Pancreas (tissue), 10 donors: ENCODE measurements around the gene OR52A1. TPM values are rescaled to one million over a fixed set of nuclear protein-coding genes. Genes with fewer than 3 reads are reported as not detected.

Experiments
- ATAC-seq, 4 donors: fragments of 200-7000 bp; cut with Tn5 transposase; one replicate each; pipeline versions ENCODE4 v1.8.0 to v1.9.1; 2020; ENCODE audit warnings: mild to moderate bottlenecking in 4 of 4, moderate library complexity in 4 of 4
- DNase-seq, 6 donors: peaks; one replicate each; pipeline ENCODE4 v3.0.0-alpha.2; 2020
- FAIRE-seq: peaks from 2 replicates; lab custom pipeline; 2012; peaks lifted over from hg19 to GRCh38; lab: Jason Lieb, UNC
- H3K27ac ChIP-seq, 4 donors: fragments of 200-600 bp; sonication (generic); 1 replicate in 3 of 4; 2 replicates in 1 of 4; pipeline versions ENCODE4 v1.5.0 to v1.8.0; 2020
- H3K27me3 ChIP-seq, 4 donors: fragments of 200-600 bp; one replicate each; pipeline ENCODE4 v1.8.0; 2021
- H3K36me3 ChIP-seq, 3 donors: fragments of 200-600 bp; sonication (generic) in 1 of 3; one replicate each; pipeline versions ENCODE4 v1.5.0 to v1.8.0; 2020 to 2021
- H3K4me1 ChIP-seq, 3 donors: fragments of 200-600 bp; one replicate each; pipeline ENCODE4 v1.8.0; 2021
- H3K4me3 ChIP-seq, 4 donors: fragments of 200-600 bp; sonication (generic) in 2 of 4; one replicate each; pipeline versions ENCODE4 v1.5.0 to v1.8.0; 2020 to 2021
- H3K9me3 ChIP-seq, 4 donors: fragments of 200-600 bp; one replicate each; pipeline ENCODE4 v1.8.0; 2021
- CTCF ChIP-seq, 4 donors: fragments of 200-600 bp; sonication (generic) in 3 of 4; IDR thresholded peaks; one replicate each; pipeline versions ENCODE4 v1.5.0 to v1.8.0; 2021; ENCODE audit warnings: antibody characterized with exemption in 4 of 4
- WGBS, 2 donors: extraction: QIAGEN DNeasy Blood & Tissue Kit; methylation state at CpG; one replicate each; pipeline ENCODE4 v1.1.7; 2013; 5-methylcytosine and 5-hydroxymethylcytosine counted together
- intact Hi-C, 3 donors: fragments of 100-400 bp; cut with DNase I; formaldehyde crosslinking; loops; one replicate each; pipeline versions ENCODE4 v1.11.1 to v1.14.2; 2022
- polyA plus RNA-seq, 2 donors: library from polyadenylated mRNA; stranded (reverse); fragments of 200-250 nt; gene quantifications; one replicate each; pipeline ENCODE4 v1.2.3, GENCODE V29; 2013
- total RNA-seq, 6 donors: library from RNA; stranded (reverse); fragmentation: NEBNext Ultra II Directional in 4 of 6; extraction: Animal tissue kit (Norgen Biotek cat#: 25700) in 4 of 6; gene quantifications; one replicate each; pipeline versions ENCODE4 v1.2.1 to v1.2.4, GENCODE V29; 2021 to 2023
- donor health status: healthy with polysubstance abuse.
- donor health status: DM: no; HTN: no; CAD: no; lungs with moderate emphysema.
- donor health status: DM: no; HTN: no; CAD: no.
- donor health status: control.
- donor health status: control.
- donor health status: Bipolar disorder and iron deficiency.
- donor health status: DM: yes; HTN: yes; CAD: no.
- donor health status: DM: no; HTN: no; CAD: no.
- donor health status: DM: no; HTN: no; CAD: no.
- donor health status: DM: yes; HTN: yes; CAD: no.

The OR52A1 gene
- total and polyA plus RNA-seq, 8 donors = not detected

- DNase-seq = no peak
- no peaks in the 10 kb centered on the region for H3K4me1 ChIP-seq
- intact Hi-C loops = no loop called here
- no peak overlapping the region for H3K4me3 ChIP-seq
- no peak for FAIRE-seq
- no peak overlapping the region for H3K27ac ChIP-seq
- H3K9me3 ChIP-seq = no peaks in the 10 kb centered on the region
- H3K36me3 ChIP-seq = no peaks in the 10 kb centered on the region
- H3K27me3 ChIP-seq = no peaks in the 10 kb centered on the region
- no peak for TF ChIP-seq CTCF (IDR thresholded peaks at IDR 0.05)
- no peak for ATAC-seq
Measured at GRCh38 chr11:5136261-5136660, 18.3 kb downstream of the OR52A1 start.

GRCh38 chr11:5131584-5132335 is 22.8 kb downstream of the OR52A1 start:
- no peak for FAIRE-seq
- no peak for ATAC-seq
- no peak overlapping the region for H3K27ac ChIP-seq
- no peak overlapping the region for H3K4me3 ChIP-seq
- no peak for TF ChIP-seq CTCF (IDR thresholded peaks at IDR 0.05)
- H3K27me3 ChIP-seq = no peaks in the 10 kb centered on the region
- DNase-seq = no peak
- H3K36me3 ChIP-seq = no peaks in the 10 kb centered on the region
- WGBS, 2 donors = 77 to 85% methylated on average over 8 of the region's 8 CpGs
- H3K9me3 ChIP-seq = no peaks in the 10 kb centered on the region
- H3K4me1 ChIP-seq = no peaks in the 10 kb centered on the region
- intact Hi-C loops = no loop called here

GRCh38 chr11:5129457-5129877 is 25.1 kb downstream of the OR52A1 start:
- no peak for TF ChIP-seq CTCF (IDR thresholded peaks at IDR 0.05)
- DNase-seq (no peak), ATAC-seq (no peak), FAIRE-seq (no peak)
- no peaks in the 10 kb centered on the region for H3K9me3 ChIP-seq
- no peaks in the 10 kb centered on the region for H3K27me3 ChIP-seq
- intact Hi-C loops = loop anchor here in 1 of 3 donors (10.0 kb wide), 1 partner anchor 675 kb away; the partner anchor contains the start of gene OR52N2
- H3K4me1 ChIP-seq = no peaks in the 10 kb centered on the region
- no peak overlapping the region for H3K27ac ChIP-seq
- H3K4me3 ChIP-seq = no peak overlapping the region
- H3K36me3 ChIP-seq = no peaks in the 10 kb centered on the region
- 38 to 56% methylated on average over 2 of the region's 2 CpGs for WGBS, 2 donors

- Histone ChIP-seq H3K27ac (no peak overlapping the region), H3K27me3 (no peaks in the 10 kb centered on the region), H3K4me3 (no peak overlapping the region), H3K36me3 (no peaks in the 10 kb centered on the region), H3K9me3 (no peaks in the 10 kb centered on the region), H3K4me1 (no peaks in the 10 kb centered on the region)
- TF ChIP-seq CTCF (IDR thresholded peaks at IDR 0.05) = no peak
- FAIRE-seq (no peak), ATAC-seq (no peak), DNase-seq (no peak)
- 46 to 49% methylated on average over 4 of the region's 4 CpGs for WGBS, 2 donors
- intact Hi-C loops = loop anchor here in 1 of 3 donors (10.0 kb wide), 1 partner anchor 680 kb away; the partner anchor contains the start of gene OR52N2
Measured at GRCh38 chr11:5124891-5125620, 29.5 kb downstream of the OR52A1 start.
